Ovary (tissue), 3 donors: ENCODE results near the gene ARNT2.

Source experiments
- CTCF ChIP-seq, 3 donors: fragments of 450-650 bp in 2 of 3; fragments of 200-600 bp in 1 of 3; IDR thresholded peaks; one replicate each; pipeline versions ENCODE4 v1.5.1 to v1.8.0; 2016 to 2022; ENCODE audit warnings: antibody characterized with exemption in 3 of 3, mild to moderate bottlenecking in 1 of 3
- EP300 ChIP-seq: sonication (generic); formaldehyde crosslinking; IDR thresholded peaks from one replicate; pipeline ENCODE4 v1.6.1; 2017; ENCODE audit warnings: antibody characterized with exemption
- POLR2A ChIP-seq: fragments of 450-650 bp; IDR thresholded peaks from one replicate; pipeline ENCODE4 v1.6.1; 2017; ENCODE audit warnings: antibody characterized with exemption, mild to moderate bottlenecking, moderate library complexity
- donor health status: DM: no; HTN: no; CAD: no.

- TF ChIP-seq CTCF (IDR thresholded peaks at IDR 0.05) (no peak), POLR2A (no peak), EP300 (no peak)
Observed at GRCh38 chr15:80635953-80636352, 231.8 kb downstream of the ARNT2 start.
